Smooth muscle cell (in vitro differentiated cells): Measurements from ENCODE around the gene HHAT. TPM values are rescaled to one million over a fixed set of nuclear protein-coding genes. Genes with fewer than 3 reads are reported as not detected.

Experiments
- DNase-seq: peaks from one replicate; lab custom pipeline; 2025; ENCODE audit not compliant: unreplicated experiment; lab: John Stamatoyannopoulos, UW
- H2AFZ ChIP-seq: fragments of 200-600 bp; sonication (generic); 2 replicates; pipeline ENCODE4 v1.6.0; 2016; ENCODE audit warnings: antibody characterized with exemption, low read depth, mild to moderate bottlenecking
- H3F3A ChIP-seq: fragments of 200-600 bp; sonication (generic); 2 replicates; pipeline ENCODE4 v1.6.0; 2017; ENCODE audit warnings: antibody characterized with exemption, low read depth
- H3K27ac ChIP-seq: fragments of 200-600 bp; sonication (generic); 2 replicates; pipeline ENCODE4 v1.5.1; 2016; ENCODE audit warnings: low read depth, mild to moderate bottlenecking
- H3K27me3 ChIP-seq: fragments of 200-600 bp; sonication (generic); 2 replicates; pipeline ENCODE4 v1.6.1; 2016; ENCODE audit warnings: low read depth, mild to moderate bottlenecking
- H3K36me3 ChIP-seq: fragments of 200-600 bp; sonication (generic); 2 replicates; pipeline ENCODE4 v1.5.1; 2016; ENCODE audit warnings: low read depth
- H3K4me1 ChIP-seq: fragments of 200-600 bp; sonication (generic); 2 replicates; pipeline ENCODE4 v1.5.1; 2016; ENCODE audit warnings: low read depth
- H3K4me2 ChIP-seq: fragments of 200-600 bp; sonication (generic); 2 replicates; pipeline ENCODE4 v1.6.0; 2016; ENCODE audit warnings: mild to moderate bottlenecking
- H3K4me3 ChIP-seq: fragments of 200-600 bp; sonication (generic); 2 replicates; pipeline ENCODE4 v1.5.1; 2016; ENCODE audit warnings: mild to moderate bottlenecking
- H3K79me2 ChIP-seq: fragments of 200-600 bp; sonication (generic); 2 replicates; pipeline ENCODE4 v1.6.0; 2016; ENCODE audit warnings: low read depth, mild to moderate bottlenecking
- H3K9ac ChIP-seq: fragments of 200-600 bp; sonication (generic); 2 replicates; pipeline ENCODE4 v1.6.0; 2016; ENCODE audit warnings: low read depth
- H3K9me3 ChIP-seq: fragments of 200-600 bp; sonication (generic); replicated peaks from 2 replicates; pipeline ENCODE4 v1.5.1; 2016; ENCODE audit warnings: low read depth
- H4K20me1 ChIP-seq: fragments of 200-600 bp; sonication (generic); 2 replicates; pipeline ENCODE4 v1.6.0; 2016; ENCODE audit warnings: low read depth
- WGBS: methylation state at CpG from one replicate; pipeline ENCODE4 v1.1.7; 2016; ENCODE audit warnings: low lambda C conversion rate; 5-methylcytosine and 5-hydroxymethylcytosine counted together
- polyA plus RNA-seq: library from polyadenylated mRNA; unstranded; fragments of >200 nt; fragmentation: Nextera tagmentation; extraction: Ambion mirVana; gene quantifications from 2 replicates; pipeline ENCODE4 v1.2.1, GENCODE V29; 2016
- total RNA-seq: library from RNA; depleted of rRNA; stranded (reverse); fragments of >200 nt; gene quantifications from 2 replicates; pipeline ENCODE4 v1.2.3, GENCODE V29; 2014
- TF ChIP-seq, protein P1 (sequence below): fragments of 200-600 bp; sonication (generic); IDR thresholded peaks from 2 replicates; pipeline ENCODE4 v1.5.1; 2017; ENCODE audit warnings: borderline replicate concordance, mild to moderate bottlenecking, antibody characterized with exemption; ENCODE audit not compliant: insufficient read depth, poor library complexity, severe bottlenecking

Gene HHAT
- total and polyA plus RNA-seq, 2 experiments from 2014 or later, result 4.6 to 9.8 TPM

GRCh38 chr1:210483821-210484220 lies 155.1 kb downstream of the HHAT start:
- Histone ChIP-seq H3K9me3 (no peaks in the 10 kb centered on the region), H3K36me3 (no peaks in the 10 kb centered on the region), H4K20me1 (no peaks in the 10 kb centered on the region), H2AFZ (no peak overlapping the region), H3K27me3 (no peaks in the 10 kb centered on the region), H3F3A (no peaks in the 10 kb centered on the region), H3K4me2 (no peak overlapping the region), H3K4me3 (no peak overlapping the region), H3K27ac (no peak overlapping the region), H3K79me2 (no peaks in the 10 kb centered on the region), H3K4me1 (no peaks in the 10 kb centered on the region), H3K9ac (no peak overlapping the region)
- WGBS, result 68% methylated on average over 2 of the region's 2 CpGs
- TF ChIP-seq, protein P1, sequence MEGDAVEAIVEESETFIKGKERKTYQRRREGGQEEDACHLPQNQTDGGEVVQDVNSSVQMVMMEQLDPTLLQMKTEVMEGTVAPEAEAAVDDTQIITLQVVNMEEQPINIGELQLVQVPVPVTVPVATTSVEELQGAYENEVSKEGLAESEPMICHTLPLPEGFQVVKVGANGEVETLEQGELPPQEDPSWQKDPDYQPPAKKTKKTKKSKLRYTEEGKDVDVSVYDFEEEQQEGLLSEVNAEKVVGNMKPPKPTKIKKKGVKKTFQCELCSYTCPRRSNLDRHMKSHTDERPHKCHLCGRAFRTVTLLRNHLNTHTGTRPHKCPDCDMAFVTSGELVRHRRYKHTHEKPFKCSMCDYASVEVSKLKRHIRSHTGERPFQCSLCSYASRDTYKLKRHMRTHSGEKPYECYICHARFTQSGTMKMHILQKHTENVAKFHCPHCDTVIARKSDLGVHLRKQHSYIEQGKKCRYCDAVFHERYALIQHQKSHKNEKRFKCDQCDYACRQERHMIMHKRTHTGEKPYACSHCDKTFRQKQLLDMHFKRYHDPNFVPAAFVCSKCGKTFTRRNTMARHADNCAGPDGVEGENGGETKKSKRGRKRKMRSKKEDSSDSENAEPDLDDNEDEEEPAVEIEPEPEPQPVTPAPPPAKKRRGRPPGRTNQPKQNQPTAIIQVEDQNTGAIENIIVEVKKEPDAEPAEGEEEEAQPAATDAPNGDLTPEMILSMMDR, result no peak
- DNase-seq, result no peak

- WGBS, result 64% methylated on average over 2 of the region's 2 CpGs
- H3K9ac ChIP-seq, result no peak overlapping the region
- no peaks in the 10 kb centered on the region for H3K27me3 ChIP-seq
- TF ChIP-seq, protein P1, result no peak
- no peak overlapping the region for H3K4me2 ChIP-seq
- no peak overlapping the region for H3K27ac ChIP-seq
- no peaks in the 10 kb centered on the region for H3K79me2 ChIP-seq
- no peaks in the 10 kb centered on the region for H3K9me3 ChIP-seq
- H3K4me3 ChIP-seq, result no peak overlapping the region
- H2AFZ ChIP-seq, result no peak overlapping the region
- H4K20me1 ChIP-seq, result no peaks in the 10 kb centered on the region
- no peaks in the 10 kb centered on the region for H3F3A ChIP-seq
- DNase-seq, result no peak
- no peaks in the 10 kb centered on the region for H3K4me1 ChIP-seq
- no peaks in the 10 kb centered on the region for H3K36me3 ChIP-seq
Observed at GRCh38 chr1:210487021-210487420, 158.3 kb downstream of the HHAT start.

DNA sequence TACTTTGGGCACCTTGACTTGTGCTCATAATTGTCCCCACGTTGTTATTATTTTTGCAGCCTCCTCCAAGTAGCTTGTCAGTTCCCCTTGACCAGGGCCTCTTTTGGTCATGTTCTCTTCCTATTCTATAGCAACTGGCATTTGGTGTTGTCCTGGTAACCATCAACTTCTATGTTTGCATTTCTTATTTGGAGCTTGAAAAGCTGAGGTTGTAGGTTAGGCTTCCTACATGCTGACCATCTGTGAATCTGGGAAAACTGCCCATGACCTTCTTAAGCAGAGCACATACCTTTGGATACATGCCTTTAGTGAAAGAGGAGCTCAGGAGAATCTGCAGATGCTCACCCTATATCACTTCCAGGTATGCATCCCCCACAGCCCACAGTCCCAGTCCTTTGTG lies 160.8 kb downstream of the HHAT start:
- no peaks in the 10 kb centered on the region for H3K79me2 ChIP-seq
- no peak overlapping the region for H3K9ac ChIP-seq
- H3K4me2 ChIP-seq, result no peak overlapping the region
- H4K20me1 ChIP-seq, result no peaks in the 10 kb centered on the region
- H3K4me3 ChIP-seq, result no peak overlapping the region
- WGBS, result 91% methylated on average over 1 of the region's 1 CpG
- no peaks in the 10 kb centered on the region for H3K4me1 ChIP-seq
- no peak for DNase-seq
- no peaks in the 10 kb centered on the region for H3K27me3 ChIP-seq
- H3K9me3 ChIP-seq, result no peaks in the 10 kb centered on the region
- H2AFZ ChIP-seq, result no peak overlapping the region
- H3K36me3 ChIP-seq, result no peaks in the 10 kb centered on the region
- TF ChIP-seq, protein P1, result no peak
- no peak overlapping the region for H3K27ac ChIP-seq
- no peaks in the 10 kb centered on the region for H3F3A ChIP-seq

- no peak overlapping the region for H2AFZ ChIP-seq
- H3K4me3 ChIP-seq, result no peak overlapping the region
- H4K20me1 ChIP-seq, result no peaks in the 10 kb centered on the region
- no peak overlapping the region for H3K27ac ChIP-seq
- H3K27me3 ChIP-seq, result no peaks in the 10 kb centered on the region
- no peaks in the 10 kb centered on the region for H3K4me1 ChIP-seq
- no peaks in the 10 kb centered on the region for H3F3A ChIP-seq
- H3K36me3 ChIP-seq, result no peaks in the 10 kb centered on the region
- WGBS, result 30% methylated on average over 1 of the region's 1 CpG
- DNase-seq, result no peak
- TF ChIP-seq, protein P1, result no peak
- H3K9ac ChIP-seq, result no peak overlapping the region
- no peak overlapping the region for H3K4me2 ChIP-seq
- no peaks in the 10 kb centered on the region for H3K9me3 ChIP-seq
- no peaks in the 10 kb centered on the region for H3K79me2 ChIP-seq
Observed at GRCh38 chr1:210490781-210491180, 162.1 kb downstream of the HHAT start.
